Trophoblast cell (in vitro differentiated cells and primary cell): ENCODE results near the gene BCOR.

Experiments
- DNase-seq, 2 donors: peaks; one replicate each; pipeline ENCODE4 v3.0.0-alpha.2; 2016
- H2AFZ ChIP-seq: 2 replicates; pipeline ENCODE4 v1.6.1; 2013; ENCODE audit warnings: low read length, moderate library complexity, mild to moderate bottlenecking; ENCODE audit not compliant: insufficient read depth, poor library complexity
- H2AK5ac ChIP-seq: 2 replicates; pipeline ENCODE4 v1.6.1; 2013; ENCODE audit warnings: mild to moderate bottlenecking, low read length
- H2BK120ac ChIP-seq: 2 replicates; pipeline ENCODE4 v1.6.1; 2013; ENCODE audit warnings: low read length, mild to moderate bottlenecking, moderate library complexity; ENCODE audit not compliant: insufficient read depth, poor library complexity
- H2BK12ac ChIP-seq: 2 replicates; pipeline ENCODE4 v1.6.1; 2013; ENCODE audit warnings: mild to moderate bottlenecking, low read length, moderate library complexity
- H2BK5ac ChIP-seq: 2 replicates; pipeline ENCODE4 v1.6.1; 2013; ENCODE audit warnings: low read length, low read depth, moderate library complexity, mild to moderate bottlenecking; ENCODE audit not compliant: poor library complexity
- H3K14ac ChIP-seq: 2 replicates; pipeline ENCODE4 v1.6.1; 2013; ENCODE audit warnings: mild to moderate bottlenecking, low read length
- H3K18ac ChIP-seq: 2 replicates; pipeline ENCODE4 v1.6.1; 2013; ENCODE audit warnings: mild to moderate bottlenecking, low read length
- H3K23ac ChIP-seq: 2 replicates; pipeline ENCODE4 v1.6.1; 2013; ENCODE audit warnings: low read length
- H3K27ac ChIP-seq: 2 replicates; pipeline ENCODE4 v1.5.1; 2013; ENCODE audit warnings: low read depth, mild to moderate bottlenecking, inconsistent platforms, low read length, moderate library complexity
- H3K27me3 ChIP-seq: 2 replicates; pipeline ENCODE4 v1.6.1; 2013; ENCODE audit warnings: inconsistent platforms, mild to moderate bottlenecking, low read length, moderate library complexity; ENCODE audit not compliant: insufficient read depth
- H3K36me3 ChIP-seq, 2 experiments: 1 replicate in 1 of 2; 2 replicates in 1 of 2; pipeline ENCODE4 v1.6.1; 2013; ENCODE audit warnings: low read length in 2 of 2, mild to moderate bottlenecking in 2 of 2, moderate library complexity in 1 of 2; ENCODE audit not compliant: insufficient read depth in 2 of 2, control insufficient read depth in 1 of 2
- H3K4ac ChIP-seq: 2 replicates; pipeline ENCODE4 v1.6.1; 2013; ENCODE audit warnings: low read depth, mild to moderate bottlenecking, low read length, moderate library complexity
- H3K4me1 ChIP-seq, 2 experiments: 1 replicate in 1 of 2; 2 replicates in 1 of 2; pipeline ENCODE4 v1.6.1; 2013; ENCODE audit warnings: low read length in 2 of 2, mild to moderate bottlenecking in 2 of 2, moderate library complexity in 1 of 2; ENCODE audit not compliant: insufficient read depth in 2 of 2, control insufficient read depth in 1 of 2
- H3K4me2 ChIP-seq: 2 replicates; pipeline ENCODE4 v1.6.1; 2013; ENCODE audit warnings: inconsistent platforms, mild to moderate bottlenecking, low read length, moderate library complexity
- H3K4me3 ChIP-seq: 2 replicates; pipeline ENCODE4 v1.5.1; 2013; ENCODE audit warnings: mild to moderate bottlenecking, low read depth, low read length, inconsistent platforms
- H3K79me1 ChIP-seq: one replicate; pipeline ENCODE4 v1.6.1; 2013; ENCODE audit warnings: low read length
- H3K79me2 ChIP-seq: 2 replicates; pipeline ENCODE4 v1.6.1; 2013; ENCODE audit warnings: low read length, mild to moderate bottlenecking; ENCODE audit not compliant: control insufficient read depth, insufficient read depth, poor library complexity
- H3K9ac ChIP-seq: 2 replicates; pipeline ENCODE4 v1.6.1; 2013; ENCODE audit warnings: mild to moderate bottlenecking, low read length
- H3K9me3 ChIP-seq: 2 replicates; pipeline ENCODE4 v1.6.1; 2013; ENCODE audit warnings: low read depth, mild to moderate bottlenecking, control low read depth, inconsistent platforms, low read length; ENCODE audit not compliant: insufficient read depth
- H4K12ac ChIP-seq: 2 replicates; pipeline ENCODE4 v1.6.1; 2013; ENCODE audit warnings: low read depth, mild to moderate bottlenecking, low read length, moderate library complexity
- H4K8ac ChIP-seq: 2 replicates; pipeline ENCODE4 v1.6.1; 2013; ENCODE audit warnings: low read depth, mild to moderate bottlenecking, low read length, moderate library complexity
- H4K91ac ChIP-seq: one replicate; pipeline ENCODE4 v1.6.1; 2013; ENCODE audit warnings: low read depth, mild to moderate bottlenecking, low read length, moderate library complexity
- WGBS: extraction: QIAGEN DNeasy Blood & Tissue Kit; methylation state at CpG from one replicate; pipeline ENCODE4 v1.1.7; 2013; ENCODE audit warnings: missing lambda C conversion rate; ENCODE audit not compliant: insufficient read length, insufficient coverage; ENCODE audit errors: extremely low coverage; 5-methylcytosine and 5-hydroxymethylcytosine counted together

The BCOR gene

DNA sequence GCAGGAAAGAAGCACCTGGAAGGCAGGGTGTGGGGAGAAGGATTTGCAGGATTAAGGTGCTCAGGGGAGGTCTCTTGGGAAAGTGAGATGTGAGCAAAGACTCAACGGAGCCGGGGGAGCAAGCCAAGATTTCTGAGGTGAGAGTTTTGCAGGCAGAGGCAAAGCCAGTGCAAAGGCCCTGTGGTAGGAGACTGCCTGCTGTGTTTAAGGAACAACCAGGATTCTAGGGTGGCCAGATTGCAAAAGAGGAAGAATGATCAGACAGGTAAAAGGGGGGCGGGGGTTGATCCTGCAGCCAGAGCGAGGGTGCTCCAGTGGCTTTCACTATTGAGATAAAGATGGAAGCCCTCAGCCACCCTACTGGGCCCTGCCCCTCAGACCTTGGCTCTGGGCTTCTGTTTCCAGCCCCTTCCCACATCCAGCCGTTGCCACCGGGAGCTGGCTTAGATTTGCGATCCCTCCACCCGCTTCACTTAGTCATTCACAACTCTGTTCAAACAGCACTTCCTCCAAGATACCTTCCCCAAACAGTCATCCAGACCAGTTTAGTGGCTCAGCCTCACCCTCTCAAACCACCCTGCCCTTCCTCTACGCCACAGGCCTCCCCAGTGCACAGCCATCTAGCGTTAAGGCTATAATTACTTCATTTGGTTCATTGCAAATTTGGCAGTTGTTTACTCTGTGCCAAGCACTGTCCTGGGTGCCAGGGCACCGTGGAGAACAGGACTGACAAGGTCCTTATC, 23.3 kb upstream of the BCOR start:
- Histone ChIP-seq H2BK5ac (no peak overlapping the region), H3K79me2 (no peaks in the 10 kb centered on the region), H3K27me3 (no peaks in the 10 kb centered on the region), H3K4me1 (no peaks in the 10 kb centered on the region), H3K4me2 (no peak overlapping the region), H4K91ac (no peak overlapping the region), H3K9me3 (no peaks in the 10 kb centered on the region), H3K14ac (no peak overlapping the region), H3K36me3 (no peaks in the 10 kb centered on the region), H3K4me3 (no peak overlapping the region), H3K4ac (no peak overlapping the region), H4K12ac (no peak overlapping the region), H2BK12ac (no peak overlapping the region), H3K9ac (no peak overlapping the region), H2AFZ (no peak overlapping the region), H3K79me1 (no peaks in the 10 kb centered on the region), H3K23ac (no peak overlapping the region), H2BK120ac (no peak overlapping the region), H3K27ac (no peak overlapping the region), H3K18ac (no peak overlapping the region), H4K8ac (no peak overlapping the region), H2AK5ac (no peak overlapping the region)
- WGBS, result no CpG with 5 or more reads among the region's 11 CpGs
- DNase-seq, result peak in 1 of 2 donors; percentile 2

DNA sequence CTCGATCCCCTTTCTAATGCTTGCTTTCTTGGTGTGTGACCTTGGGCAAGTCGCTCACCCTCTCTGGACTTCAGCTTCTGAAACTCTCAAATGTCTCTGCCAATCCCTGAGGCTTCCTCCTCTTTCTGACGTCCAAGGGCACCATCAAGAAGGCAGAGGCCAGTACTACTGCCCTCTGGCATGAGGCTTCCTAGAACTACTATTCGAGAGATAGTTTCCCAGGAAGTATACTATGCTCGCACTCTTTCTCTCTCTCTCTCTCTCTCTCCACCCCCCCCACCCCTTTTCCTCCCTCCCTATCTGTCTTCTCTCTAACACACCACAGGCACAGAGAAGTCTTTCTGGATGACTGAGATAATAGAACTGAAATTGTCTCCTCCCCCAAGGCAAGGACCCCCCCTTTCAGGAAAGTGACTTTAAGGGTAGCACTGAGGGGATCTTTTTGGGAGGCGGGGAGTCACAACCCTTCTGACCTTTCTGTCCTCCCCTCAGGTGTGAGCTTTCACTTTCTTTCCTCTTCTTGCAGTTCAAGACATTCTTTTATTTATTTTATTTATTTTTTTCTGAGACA, 20.0 kb upstream of the BCOR start:
- H3K9ac ChIP-seq, result no peak overlapping the region
- H3K4me3 ChIP-seq, result no peak overlapping the region
- no peaks in the 10 kb centered on the region for H3K36me3 ChIP-seq
- no peak overlapping the region for H2AFZ ChIP-seq
- H3K9me3 ChIP-seq, result no peaks in the 10 kb centered on the region
- no peak overlapping the region for H3K4ac ChIP-seq
- no peak overlapping the region for H4K8ac ChIP-seq
- no peak overlapping the region for H4K91ac ChIP-seq
- H3K4me1 ChIP-seq, result no peaks in the 10 kb centered on the region
- H3K27ac ChIP-seq, result no peak overlapping the region
- no peak overlapping the region for H2BK5ac ChIP-seq
- no peak overlapping the region for H4K12ac ChIP-seq
- no peak overlapping the region for H3K14ac ChIP-seq
- WGBS, result no CpG with 5 or more reads among the region's 6 CpGs
- H3K79me2 ChIP-seq, result no peaks in the 10 kb centered on the region
- no peak overlapping the region for H2AK5ac ChIP-seq
- DNase-seq, result no peak
- H3K79me1 ChIP-seq, result no peaks in the 10 kb centered on the region
- H3K4me2 ChIP-seq, result no peak overlapping the region
- no peak overlapping the region for H2BK12ac ChIP-seq
- H2BK120ac ChIP-seq, result no peak overlapping the region
- no peak overlapping the region for H3K18ac ChIP-seq
- no peaks in the 10 kb centered on the region for H3K27me3 ChIP-seq
- no peak overlapping the region for H3K23ac ChIP-seq

DNA sequence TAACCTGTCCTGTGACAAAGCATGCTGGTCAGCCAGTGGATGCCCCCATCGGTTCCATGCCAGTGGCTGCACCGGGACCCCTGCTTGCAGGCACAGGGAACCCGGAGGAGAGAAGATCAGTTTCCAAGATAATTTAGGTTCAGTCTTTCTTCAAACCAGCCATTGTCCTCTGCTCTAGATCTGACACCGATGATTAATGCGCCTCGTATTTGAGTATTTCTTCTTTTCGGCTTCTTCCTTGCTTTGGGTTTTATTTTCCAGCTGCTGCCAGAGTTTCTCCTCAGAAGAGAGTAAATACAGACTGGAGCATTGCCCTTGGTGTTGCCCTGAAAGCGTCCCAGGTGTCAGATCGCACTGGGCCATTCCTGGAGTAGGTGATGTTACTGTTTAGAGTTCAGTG, 19.2 kb upstream of the BCOR start:
- H2AFZ ChIP-seq, result no peak overlapping the region
- no peaks in the 10 kb centered on the region for H3K36me3 ChIP-seq
- no peak overlapping the region for H2AK5ac ChIP-seq
- H3K4me1 ChIP-seq, result no peaks in the 10 kb centered on the region
- H3K27me3 ChIP-seq, result no peaks in the 10 kb centered on the region
- H2BK120ac ChIP-seq, result no peak overlapping the region
- no peaks in the 10 kb centered on the region for H3K79me1 ChIP-seq
- no peak overlapping the region for H3K4ac ChIP-seq
- H3K79me2 ChIP-seq, result no peaks in the 10 kb centered on the region
- H3K9me3 ChIP-seq, result no peaks in the 10 kb centered on the region
- no peak overlapping the region for H4K91ac ChIP-seq
- H3K18ac ChIP-seq, result no peak overlapping the region
- H3K4me2 ChIP-seq, result no peak overlapping the region
- H4K12ac ChIP-seq, result no peak overlapping the region
- H2BK12ac ChIP-seq, result no peak overlapping the region
- H3K4me3 ChIP-seq, result no peak overlapping the region
- H2BK5ac ChIP-seq, result no peak overlapping the region
- H3K27ac ChIP-seq, result no peak overlapping the region
- H3K14ac ChIP-seq, result no peak overlapping the region
- WGBS, result no CpG with 5 or more reads among the region's 9 CpGs
- no peak overlapping the region for H4K8ac ChIP-seq
- H3K23ac ChIP-seq, result no peak overlapping the region
- H3K9ac ChIP-seq, result no peak overlapping the region
- DNase-seq, result no peak

DNA sequence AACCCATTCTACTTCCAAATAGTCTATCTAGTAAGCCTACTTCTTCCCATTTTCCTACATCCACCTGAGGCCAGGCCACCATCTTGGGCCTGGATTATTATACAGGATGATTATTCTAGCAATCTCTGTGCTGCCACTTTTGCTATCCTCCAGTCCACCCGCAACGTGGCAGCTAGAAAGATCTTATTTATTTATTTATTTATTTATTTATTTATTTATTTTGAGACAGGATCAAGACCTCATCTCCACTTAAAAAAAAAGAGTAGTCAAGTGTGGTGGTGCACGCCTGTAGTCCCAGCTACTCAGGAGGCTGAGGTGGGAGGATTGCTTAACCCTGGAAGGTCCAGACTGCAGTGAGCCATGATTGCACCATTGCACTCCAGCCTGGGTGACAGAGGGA, 15.2 kb upstream of the BCOR start:
- Histone ChIP-seq H3K27ac (no peak overlapping the region), H2BK5ac (no peak overlapping the region), H4K8ac (no peak overlapping the region), H3K36me3 (no peaks in the 10 kb centered on the region), H3K79me2 (no peaks in the 10 kb centered on the region), H3K27me3 (no peaks in the 10 kb centered on the region), H4K91ac (no peak overlapping the region), H3K23ac (no peak overlapping the region), H3K4me1 (peaks cover 5 to 7% of the 10 kb centered on the region in 2 experiments), H2AFZ (no peak overlapping the region), H3K18ac (no peak overlapping the region), H3K4ac (no peak overlapping the region), H2AK5ac (no peak overlapping the region), H2BK12ac (no peak overlapping the region), H3K9me3 (no peaks in the 10 kb centered on the region), H3K14ac (no peak overlapping the region), H3K4me3 (no peak overlapping the region), H4K12ac (no peak overlapping the region), H2BK120ac (no peak overlapping the region), H3K4me2 (no peak overlapping the region), H3K9ac (no peak overlapping the region), H3K79me1 (peaks cover 5% of the 10 kb centered on the region)
- no CpG with 5 or more reads among the region's 3 CpGs for WGBS
- no peak for DNase-seq
